Spleen (tissue), 11 donors: ENCODE data around the gene DDAH2. TPM values are rescaled to one million over a fixed set of nuclear protein-coding genes. Genes with fewer than 3 reads are reported as not detected.

Experiments used
- DNase-seq: peaks from one replicate; pipeline ENCODE4 v3.0.0-alpha.2; 2020
- H3K27ac ChIP-seq, 8 donors: fragments of 200-600 bp; sonication (generic) in 7 of 8; 1 replicate in 4 of 8; 2 replicates in 4 of 8; pipeline versions ENCODE4 v1.5.0 to v1.8.0; 2016 to 2021; ENCODE audit warnings: inconsistent platforms in 4 of 8, mild to moderate bottlenecking in 4 of 8, moderate library complexity in 1 of 8
- H3K27me3 ChIP-seq, 7 donors: fragments of 200-600 bp; sonication (generic) in 6 of 7; replicated peaks in 1 of 7; 1 replicate in 4 of 7; 2 replicates in 3 of 7; pipeline versions ENCODE4 v1.5.0 to v1.8.0; 2016 to 2021; ENCODE audit warnings: inconsistent platforms in 3 of 7, mild to moderate bottlenecking in 1 of 7
- H3K36me3 ChIP-seq, 6 donors: fragments of 200-600 bp; sonication (generic) in 5 of 6; 1 replicate in 4 of 6; 2 replicates in 2 of 6; pipeline versions ENCODE4 v1.5.0 to v1.8.0; 2016 to 2021; ENCODE audit warnings: inconsistent platforms in 2 of 6
- H3K4me1 ChIP-seq, 6 donors: fragments of 200-600 bp; sonication (generic) in 5 of 6; 1 replicate in 3 of 6; 2 replicates in 3 of 6; pipeline versions ENCODE4 v1.5.0 to v1.8.0; 2016 to 2021; ENCODE audit warnings: inconsistent platforms in 3 of 6
- H3K4me3 ChIP-seq, 8 donors: fragments of 200-600 bp; sonication (generic) in 7 of 8; 1 replicate in 4 of 8; 2 replicates in 4 of 8; pipeline versions ENCODE4 v1.5.0 to v1.8.0; 2016 to 2021; ENCODE audit warnings: inconsistent platforms in 4 of 8, mild to moderate bottlenecking in 4 of 8, moderate library complexity in 2 of 8
- H3K9me3 ChIP-seq, 8 donors: fragments of 200-600 bp; sonication (generic) in 7 of 8; 1 replicate in 4 of 8; 2 replicates in 4 of 8; pipeline versions ENCODE4 v1.5.0 to v1.8.0; 2016 to 2021; ENCODE audit warnings: inconsistent platforms in 4 of 8
- CTCF ChIP-seq, 11 experiments: fragments of 200-600 bp in 7 of 11; fragments of 450-650 bp in 4 of 11; sonication (generic) in 4 of 11; IDR thresholded peaks in 8 of 11; conservative IDR thresholded peaks in 3 of 11; 1 replicate in 7 of 11; 2 replicates in 4 of 11; pipeline versions ENCODE4 v1.4.0 to v1.8.0; 2016 to 2021; ENCODE audit warnings: antibody characterized with exemption in 11 of 11, inconsistent platforms in 4 of 11, mild to moderate bottlenecking in 1 of 11
- POLR2A ChIP-seq, 3 donors: fragments of 450-650 bp; IDR thresholded peaks; one replicate each; pipeline ENCODE4 v1.5.1; 2017; ENCODE audit warnings: antibody characterized with exemption in 3 of 3, mild to moderate bottlenecking in 1 of 3
- POLR2AphosphoS5 ChIP-seq, 3 donors: sonication (generic); formaldehyde crosslinking; IDR thresholded peaks; one replicate each; pipeline ENCODE4 v1.5.1; 2017; ENCODE audit warnings: antibody characterized with exemption in 3 of 3
- WGBS, 5 donors: extraction: QIAGEN DNeasy Blood & Tissue Kit in 3 of 5; methylation state at CpG; one replicate each; pipeline versions ENCODE4 v1.1.5 to v1.1.7; 2013 to 2018; 5-methylcytosine and 5-hydroxymethylcytosine counted together
- intact Hi-C: fragments of 100-400 bp; cut with DNase I; formaldehyde crosslinking; loops from one replicate; pipeline ENCODE4 v1.15.0; 2023; ENCODE audit warnings: low total_unique reads
- polyA plus RNA-seq, 3 donors: library from polyadenylated mRNA; stranded (reverse); fragments of 200-250 nt; gene quantifications; one replicate each; pipeline ENCODE4 v1.2.1, GENCODE V29; 2013
- total RNA-seq, 7 donors: library from RNA; depleted of rRNA in 3 of 7; stranded (reverse); fragments of >200 nt in 3 of 7; fragmentation: NEBNext Ultra II Directional in 4 of 7; extraction: Animal tissue kit (Norgen Biotek cat#: 25700) in 4 of 7; gene quantifications; one replicate each; pipeline versions ENCODE4 v1.1.0 to v1.2.1, GENCODE V29; 2016 to 2021
- donor health status: healthy with polysubstance abuse.
- donor health status: DM: no; HTN: no; CAD: no; lungs with moderate emphysema.
- donor health status: DM: no; HTN: no; CAD: no.
- donor health status: Bipolar disorder and iron deficiency.
- donor health status: healthy.
- donor health status: DM: no; HTN: no; CAD: no.
- donor health status: DM: yes; HTN: yes; CAD: no.

The DDAH2 gene
- total and polyA plus RNA-seq, 10 donors, result 63.0 to 116 (median 76.7) TPM

DNA sequence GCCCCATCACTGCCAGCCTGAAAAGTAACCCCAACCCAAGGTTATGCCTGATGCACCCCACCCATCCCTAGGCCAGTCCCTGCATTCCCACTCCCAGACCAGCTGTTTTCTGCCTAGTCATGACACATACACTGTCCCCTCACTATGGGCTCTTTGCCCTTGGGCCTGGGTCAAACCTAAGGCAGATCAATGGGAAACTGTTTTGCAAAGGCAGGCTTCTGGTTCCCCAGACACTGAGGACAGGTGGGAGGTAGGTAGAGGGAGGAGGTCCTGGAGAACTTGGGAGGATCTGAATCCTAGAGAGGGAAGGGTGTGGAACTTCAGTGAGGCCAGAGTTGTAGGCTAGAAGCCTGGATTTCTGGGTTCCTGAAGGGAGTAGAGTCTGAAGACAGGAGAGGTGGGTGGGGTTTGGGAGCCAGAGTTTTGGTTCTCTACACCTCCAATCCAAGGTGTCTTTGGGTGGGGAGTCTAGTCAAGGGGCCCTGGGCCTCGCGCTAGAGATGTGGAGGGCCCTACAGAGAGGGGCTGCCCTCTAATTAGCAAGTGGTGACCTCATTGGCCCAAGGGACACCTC is 5.2 kb upstream of the DDAH2 start:
- intact Hi-C loops, result loop anchor here (10.0 kb wide), 2 partner anchors 60 to 90 kb away; partner anchors contain the start of genes HSPA1B and VARS1
- DNase-seq, result peak; percentile 40
- 0% methylated on average over 2 of the region's 2 CpGs; no CpG with 5 or more reads in 1 of the 5 donors for WGBS, 5 donors
- Histone ChIP-seq H3K27ac (peak overlapping the region; percentile 81 to 99 (median 96)), H3K9me3 (no peaks in the 10 kb centered on the region), H3K4me1 (peaks cover 53 to 89% (median 81%) of the 10 kb centered on the region in 6 donors), H3K27me3 (no peaks in the 10 kb centered on the region), H3K4me3 (peak overlapping the region; percentile 80 to 95 (median 88)), H3K36me3 (peaks cover 7 to 43% (median 38%) of the 10 kb centered on the region in 6 donors)
- TF ChIP-seq CTCF (IDR thresholded peaks at IDR 0.05 in 8 of 11, conservative IDR thresholded peaks at IDR 0.05 in 3 of 11), result no peak
- no peak for TF ChIP-seq POLR2A (IDR thresholded peaks at IDR 0.05)
- no peak for TF ChIP-seq POLR2AphosphoS5 (IDR thresholded peaks at IDR 0.05)

DNA sequence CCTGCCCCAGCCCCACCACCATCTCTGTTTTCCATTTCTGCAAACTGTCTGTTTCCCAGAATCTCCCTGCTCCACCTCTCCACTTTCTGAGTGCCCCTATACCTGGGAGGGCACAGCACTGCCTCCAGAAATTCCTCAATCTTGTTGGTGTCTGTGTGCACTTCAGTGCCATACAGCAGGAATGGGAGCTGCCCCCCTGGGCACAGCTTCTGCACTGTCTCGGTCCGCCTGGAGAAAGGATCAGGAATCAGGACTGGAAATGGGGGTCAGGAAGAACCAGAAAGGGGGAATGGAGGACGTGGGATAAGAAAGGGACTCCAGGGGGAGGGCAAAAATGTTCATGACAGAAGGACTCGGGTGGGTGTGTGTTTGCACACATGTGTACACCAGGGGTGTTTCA is 4.6 kb upstream of the DDAH2 start:
- peak overlapping the region in 7 of 8 donors; percentile 29 to 99 (median 96) for H3K27ac ChIP-seq
- WGBS, 5 donors, result 78 to 85% (median 83%) methylated on average over 4 of the region's 4 CpGs

GRCh38 chr6:31732029-31732428 is 2.9 kb upstream of the DDAH2 start:
- Histone ChIP-seq H3K9me3 (no peaks in the 10 kb centered on the region), H3K4me3 (no peak overlapping the region), H3K27ac (peak overlapping the region in 7 of 8 donors; percentile 22 to 99 (median 94)), H3K4me1 (peaks cover 48 to 89% (median 81%) of the 10 kb centered on the region in 6 donors), H3K27me3 (no peaks in the 10 kb centered on the region), H3K36me3 (peaks cover 7 to 52% (median 38%) of the 10 kb centered on the region in 6 donors)
- DNase-seq, result no peak
- intact Hi-C loops, result loop anchor here (10.0 kb wide), 2 partner anchors 63 to 93 kb away; partner anchors contain the start of genes HSPA1B and VARS1
- TF ChIP-seq CTCF (IDR thresholded peaks at IDR 0.05 in 8 of 11, conservative IDR thresholded peaks at IDR 0.05 in 3 of 11) (no peak), POLR2A (IDR thresholded peaks at IDR 0.05) (no peak), POLR2AphosphoS5 (IDR thresholded peaks at IDR 0.05) (no peak)
- WGBS, 5 donors, result 54 to 73% (median 58%) methylated on average over 3 of the region's 3 CpGs

More for the DNA sequence above, 4.6 kb upstream of the DDAH2 start:
- intact Hi-C loops, result loop anchor here (10.0 kb wide), 2 partner anchors 61 to 91 kb away; partner anchors contain the start of genes HSPA1B and VARS1
- no peaks in the 10 kb centered on the region for H3K27me3 ChIP-seq
- peaks cover 7 to 43% (median 38%) of the 10 kb centered on the region in 6 donors for H3K36me3 ChIP-seq
- peak; percentile 44 for DNase-seq
- TF ChIP-seq POLR2AphosphoS5 (IDR thresholded peaks at IDR 0.05), result no peak
- no peak for TF ChIP-seq POLR2A (IDR thresholded peaks at IDR 0.05)
- no peak for TF ChIP-seq CTCF (IDR thresholded peaks at IDR 0.05 in 8 of 11, conservative IDR thresholded peaks at IDR 0.05 in 3 of 11)
- peaks cover 52 to 89% (median 81%) of the 10 kb centered on the region in 6 donors for H3K4me1 ChIP-seq
- no peaks in the 10 kb centered on the region for H3K9me3 ChIP-seq
- peak overlapping the region in 7 of 8 donors; percentile 80 to 95 (median 86) for H3K4me3 ChIP-seq

GRCh38 chr6:31730631-31731086 is 1.6 kb upstream of the DDAH2 start:
- DNase-seq, result peak; percentile 71
- Histone ChIP-seq H3K27ac (peak overlapping the region in 7 of 8 donors; percentile 93 to 99 (median 94)), H3K9me3 (no peaks in the 10 kb centered on the region), H3K27me3 (no peaks in the 10 kb centered on the region), H3K4me1 (peaks cover 48 to 95% (median 87%) of the 10 kb centered on the region in 6 donors), H3K36me3 (peaks cover 7 to 66% (median 40%) of the 10 kb centered on the region in 6 donors), H3K4me3 (peak overlapping the region in 5 of 8 donors; percentile 75 to 83 (median 80))
- WGBS, 5 donors, result 89 to 94% (median 90%) methylated on average over 11 of the region's 11 CpGs
- TF ChIP-seq POLR2A (IDR thresholded peaks at IDR 0.05) (no peak), CTCF (IDR thresholded peaks at IDR 0.05 in 8 of 11, conservative IDR thresholded peaks at IDR 0.05 in 3 of 11) (no peak), POLR2AphosphoS5 (IDR thresholded peaks at IDR 0.05) (peak in 1 of 3 donors; percentile 5)
- intact Hi-C loops, result loop anchor here (10.0 kb wide), 2 partner anchors 64 to 94 kb away; partner anchors contain the start of genes HSPA1B and VARS1
